PC-3 (cell line): ENCODE data around the gene ESPN. TPM values are rescaled to one million over a fixed set of nuclear protein-coding genes. Genes with fewer than 3 reads are reported as not detected.

Experiments
- ATAC-seq: fragments of 200-7000 bp; cut with Tn5 transposase; 2 replicates; pipeline ENCODE4 v1.9.1; 2020; ENCODE audit warnings: mild to moderate bottlenecking, moderate library complexity
- BruUV-seq: library from RNA; stranded (reverse); fragments of 400-500 nt; replicated peaks from 2 replicates; lab custom pipeline; 2021; lab: Mats Ljungman, UMichigan
- CTCF ChIA-PET: fragments of 300-600 bp; sonication (Branson Sonifier 250); formaldehyde crosslinking; loops from one replicate; lab custom pipeline; 2022; ENCODE audit warnings: antibody characterized with exemption; lab: Charles Lee
- POLR2A ChIA-PET: fragments of 300-600 bp; sonication (Branson Sonifier 250); formaldehyde crosslinking; loops from one replicate; lab custom pipeline; 2022; ENCODE audit warnings: antibody characterized with exemption; ENCODE audit not compliant: unreplicated experiment; lab: Charles Lee
- DNase-seq: peaks from one replicate; pipeline ENCODE4 v3.0.0-alpha.2; 2015
- H2AFZ ChIP-seq: fragments of 300-600 bp; sonication (generic); 2 replicates; pipeline ENCODE4 v1.6.0; 2016; ENCODE audit warnings: antibody characterized with exemption, low read length
- H3F3A ChIP-seq: fragments of 300-600 bp; sonication (generic); one replicate; pipeline ENCODE4 v1.6.0; 2017; ENCODE audit warnings: antibody characterized with exemption, low read length, control low read depth, mild to moderate bottlenecking; ENCODE audit not compliant: unreplicated experiment
- H3K27ac ChIP-seq: fragments of 300-600 bp; sonication (generic); 2 replicates; pipeline ENCODE4 v1.5.1; 2016; ENCODE audit warnings: mild to moderate bottlenecking, low read length
- H3K27me3 ChIP-seq: fragments of 300-600 bp; sonication (generic); 2 replicates; pipeline ENCODE4 v1.6.1; 2016; ENCODE audit warnings: low read length, mixed read lengths
- H3K36me3 ChIP-seq: fragments of 300-600 bp; sonication (generic); 2 replicates; pipeline ENCODE4 v1.6.1; 2016; ENCODE audit warnings: low read depth, mixed run types, low read length, mixed read lengths
- H3K4me1 ChIP-seq: fragments of 300-600 bp; sonication (generic); 2 replicates; pipeline ENCODE4 v1.5.1; 2016; ENCODE audit warnings: low read length; ENCODE audit not compliant: insufficient read depth
- H3K4me2 ChIP-seq: fragments of 300-600 bp; sonication (generic); 2 replicates; pipeline ENCODE4 v1.6.0; 2016; ENCODE audit warnings: low read length
- H3K4me3 ChIP-seq: fragments of 300-600 bp; sonication (generic); 2 replicates; pipeline ENCODE4 v1.5.1; 2016; ENCODE audit warnings: mild to moderate bottlenecking, low read length, mixed read lengths
- H3K79me2 ChIP-seq: fragments of 300-600 bp; sonication (generic); 2 replicates; pipeline ENCODE4 v1.6.1; 2017; ENCODE audit warnings: low read length, mixed read lengths
- H3K9ac ChIP-seq: fragments of 300-600 bp; sonication (generic); 2 replicates; pipeline ENCODE4 v1.6.0; 2016; ENCODE audit warnings: mild to moderate bottlenecking, low read length
- H3K9me2 ChIP-seq: fragments of 300-600 bp; sonication (generic); replicated peaks from 2 replicates; pipeline ENCODE4 v1.6.1; 2016; ENCODE audit warnings: mixed run types, low read length, mixed read lengths
- H3K9me3 ChIP-seq: fragments of 300-600 bp; sonication (generic); 2 replicates; pipeline ENCODE4 v1.6.1; 2016; ENCODE audit warnings: low read length, mixed read lengths
- H4K20me1 ChIP-seq: fragments of 300-600 bp; sonication (generic); 2 replicates; pipeline ENCODE4 v1.6.1; 2016; ENCODE audit warnings: low read length, mixed read lengths
- CTCF ChIP-seq: fragments of 300-600 bp; sonication (generic); conservative IDR thresholded peaks from 2 replicates; pipeline ENCODE4 v1.5.1; 2017; ENCODE audit warnings: antibody characterized with exemption, low read depth, mild to moderate bottlenecking, low read length
- EZH2 ChIP-seq: fragments of 300-600 bp; sonication (generic); IDR thresholded peaks from one replicate; pipeline ENCODE4 v1.6.1; 2017; ENCODE audit warnings: antibody characterized with exemption, mild to moderate bottlenecking, low read length; ENCODE audit not compliant: unreplicated experiment
- EZH2phosphoT487 ChIP-seq: fragments of 300-600 bp; sonication (generic); IDR thresholded peaks from 2 replicates; pipeline ENCODE4 v1.6.1; 2018; ENCODE audit warnings: mild to moderate bottlenecking, antibody characterized with exemption, low read length, borderline replicate concordance
- intact Hi-C: fragments of 100-400 bp; cut with micrococcal nuclease; formaldehyde crosslinking; loops from 2 replicates; pipeline ENCODE4 v1.9.0; 2023
- total RNA-seq: library from RNA; depleted of rRNA; stranded (reverse); fragments of >200 nt; gene quantifications from 2 replicates; pipeline ENCODE4 v1.2.3, GENCODE V29; 2014

ESPN gene
- total RNA-seq, 1 experiment from 2014 or later, result 11.1 TPM

GRCh38 chr1:6487804-6488484 lies 63.4 kb downstream of the ESPN start:
- CTCF ChIA-PET, result interaction anchor here (1.7 kb wide), 1 partner anchor 36 kb away, joined by 5 read pairs; no protein-coding TSS in a partner anchor
- ATAC-seq, result no peak
- Histone ChIP-seq H3K4me1 (peaks cover 46% of the 10 kb centered on the region), H3K4me2 (no peak overlapping the region), H3K4me3 (no peak overlapping the region), H3K27ac (no peak overlapping the region), H3K36me3 (no peaks in the 10 kb centered on the region), H3K9me2 (no peaks in the 10 kb centered on the region), H2AFZ (no peak overlapping the region), H4K20me1 (no peaks in the 10 kb centered on the region), H3K9ac (no peak overlapping the region), H3F3A (peaks cover 7% of the 10 kb centered on the region), H3K9me3 (no peaks in the 10 kb centered on the region), H3K27me3 (no peaks in the 10 kb centered on the region), H3K79me2 (peaks cover 44% of the 10 kb centered on the region)
- POLR2A ChIA-PET, result interaction anchor here (0.6 kb wide), 1 partner anchor 29 kb away, joined by 4 read pairs; no protein-coding TSS in a partner anchor
- no peak for DNase-seq
- TF ChIP-seq CTCF (no peak), EZH2phosphoT487 (no peak), EZH2 (no peak)
- intact Hi-C loops, result loop anchor here (5.0 kb wide), 1 partner anchor 139 kb away; no protein-coding TSS in a partner anchor
- no TSS peak for BruUV-seq

DNA sequence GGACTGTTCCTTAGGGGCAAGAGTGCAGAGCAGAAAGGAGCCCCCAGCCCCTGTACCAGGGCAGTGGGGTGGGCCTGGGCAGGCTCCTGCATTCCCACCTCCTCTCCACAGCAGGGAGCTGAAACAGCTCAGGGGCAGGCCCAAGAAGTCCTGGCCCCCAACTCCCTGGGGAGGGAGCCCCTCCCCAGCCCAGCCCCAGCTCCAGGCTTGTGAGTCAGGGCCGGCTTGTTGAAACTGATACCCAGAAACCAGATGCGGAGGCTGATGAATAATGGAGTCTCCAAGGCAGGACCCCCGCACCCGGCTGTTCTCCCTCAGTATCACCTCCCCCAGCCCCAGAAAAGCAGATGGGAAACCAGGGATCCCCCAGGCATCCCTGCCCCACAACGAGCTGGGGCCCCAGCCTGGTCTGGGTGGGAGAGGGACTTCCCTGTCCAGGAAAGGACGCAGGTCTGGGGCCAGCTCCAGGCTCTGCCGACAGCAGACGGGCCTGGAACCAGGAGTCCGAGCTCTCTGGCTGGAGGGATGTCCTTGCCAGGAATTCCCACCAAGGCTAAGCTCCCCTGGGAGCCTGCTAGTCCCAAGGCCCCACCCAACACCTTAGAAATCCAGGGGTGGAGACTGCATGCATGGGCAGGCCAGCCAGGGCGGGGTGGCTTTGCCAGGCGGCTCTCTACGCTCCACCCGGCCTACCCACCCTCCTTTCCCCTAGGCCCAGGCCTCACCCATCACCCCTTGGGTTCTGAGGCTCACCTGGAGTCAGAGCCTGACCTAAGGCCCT lies 64.2 kb downstream of the ESPN start:
- no peaks in the 10 kb centered on the region for H3K36me3 ChIP-seq
- H3K9me2 ChIP-seq, result no peaks in the 10 kb centered on the region
- H3K9me3 ChIP-seq, result no peaks in the 10 kb centered on the region
- ChIA-PET CTCF (interaction anchor here (0.6 to 1.7 kb wide), 3 partner anchors 33 to 35 kb away, joined by 3 to 5 read pairs (median 3); no protein-coding TSS in a partner anchor), POLR2A (interaction anchor here (0.6 kb wide), 1 partner anchor 179 kb away, joined by 3 read pairs; no protein-coding TSS in a partner anchor)
- peak overlapping the region; percentile 93 for H3K9ac ChIP-seq
- no peaks in the 10 kb centered on the region for H4K20me1 ChIP-seq
- peak; percentile 3; the same call in 1 of the 2 replicates for ATAC-seq
- H3K4me1 ChIP-seq, result peaks cover 51% of the 10 kb centered on the region
- H3K27ac ChIP-seq, result 0 out of 2 replicates have a peak overlapping the region, but pooled peaks have one; percentile 1
- no peaks in the 10 kb centered on the region for H3K27me3 ChIP-seq
- peaks cover 7% of the 10 kb centered on the region for H3F3A ChIP-seq
- intact Hi-C loops, result loop anchor here (5.0 kb wide), 1 partner anchor 139 kb away; no protein-coding TSS in a partner anchor
- no peak for TF ChIP-seq CTCF
- BruUV-seq, result no TSS peak
- no peak overlapping the region for H2AFZ ChIP-seq
- DNase-seq, result peak; percentile 58
- H3K4me2 ChIP-seq, result peak overlapping the region; percentile 96
- peak overlapping the region; percentile 89 for H3K4me3 ChIP-seq
- peaks cover 44% of the 10 kb centered on the region for H3K79me2 ChIP-seq
